GM19035 (cell line): ENCODE results near the gene RPL41.

Experiments
- ATAC-seq: cut with Tn5 transposase; IDR thresholded peaks from one replicate; pipeline ENCODE4 v1.9.1; 2021; ENCODE audit not compliant: unreplicated experiment

The RPL41 gene

GRCh38 chr12:56127485-56127887 lies 11.1 kb downstream of the RPL41 start:
- no peak for ATAC-seq

GRCh38 chr12:56127888-56128669 lies 11.6 kb downstream of the RPL41 start, which contains the start of gene ESYT1:
ESYT1 (plus strand) TSS chr12:56128267; CDS start chr12:56128320, 53 bp downstream.
- peak; percentile 92 for ATAC-seq

GRCh38 chr12:56128670-56129205 lies 12.3 kb downstream of the RPL41 start:
- no peak for ATAC-seq

GRCh38 chr12:56129206-56129941 lies 12.9 kb downstream of the RPL41 start:
- ATAC-seq: peak; percentile 30

- ATAC-seq: no peak
These were observed 13.6 kb downstream of the RPL41 start for GRCh38 chr12:56129942-56130495.

DNA sequence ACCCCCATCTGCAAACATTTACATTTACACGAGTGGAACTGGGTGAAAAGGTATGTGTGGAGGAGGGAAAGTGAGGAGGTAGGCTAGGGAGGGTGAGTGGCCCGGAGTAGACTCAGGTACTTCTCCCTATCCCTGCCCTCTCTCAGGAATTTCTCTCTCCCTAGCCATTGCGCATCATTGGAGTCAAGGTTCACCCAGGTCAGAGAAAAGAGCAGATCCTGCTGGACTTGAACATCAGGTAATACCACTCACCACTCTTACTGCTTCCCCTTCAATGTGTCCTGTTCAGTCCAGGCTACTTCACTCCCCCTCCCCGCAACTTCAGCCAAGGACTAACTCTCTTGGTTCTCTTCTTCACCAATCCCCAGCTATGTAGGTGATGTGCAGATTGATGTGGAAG lies 14.4 kb downstream of the RPL41 start:
- ATAC-seq: no peak

- ATAC-seq: no peak
These were observed 18.5 kb downstream of the RPL41 start for GRCh38 chr12:56134897-56135296.

GRCh38 chr12:56137853-56138571 lies 21.6 kb downstream of the RPL41 start:
- no peak for ATAC-seq

GRCh38 chr12:56141946-56142784 lies 25.7 kb downstream of the RPL41 start:
- ATAC-seq: no peak

DNA sequence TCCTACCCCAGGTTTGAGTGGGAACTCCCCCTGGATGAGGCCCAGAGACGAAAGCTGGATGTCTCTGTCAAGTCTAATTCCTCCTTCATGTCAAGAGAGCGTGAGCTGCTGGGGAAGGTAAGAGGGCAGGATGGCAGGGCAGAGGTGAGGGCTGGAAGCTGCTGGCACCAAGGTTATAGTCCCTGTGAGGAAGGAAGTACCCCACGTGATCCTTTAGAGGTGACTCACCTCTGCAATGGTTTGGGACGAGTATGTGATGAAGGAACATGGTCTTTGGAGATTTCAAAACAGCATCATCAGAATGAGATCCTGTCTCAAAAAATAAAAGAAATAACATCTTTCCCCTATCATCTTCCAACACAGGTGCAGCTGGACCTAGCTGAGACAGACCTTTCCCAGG lies 26.8 kb downstream of the RPL41 start:
- ATAC-seq: no peak

- no peak for ATAC-seq
These were observed 27.4 kb downstream of the RPL41 start for GRCh38 chr12:56143870-56144269.

- ATAC-seq: no peak
These were observed 28.8 kb downstream of the RPL41 start for GRCh38 chr12:56145217-56145616.

DNA sequence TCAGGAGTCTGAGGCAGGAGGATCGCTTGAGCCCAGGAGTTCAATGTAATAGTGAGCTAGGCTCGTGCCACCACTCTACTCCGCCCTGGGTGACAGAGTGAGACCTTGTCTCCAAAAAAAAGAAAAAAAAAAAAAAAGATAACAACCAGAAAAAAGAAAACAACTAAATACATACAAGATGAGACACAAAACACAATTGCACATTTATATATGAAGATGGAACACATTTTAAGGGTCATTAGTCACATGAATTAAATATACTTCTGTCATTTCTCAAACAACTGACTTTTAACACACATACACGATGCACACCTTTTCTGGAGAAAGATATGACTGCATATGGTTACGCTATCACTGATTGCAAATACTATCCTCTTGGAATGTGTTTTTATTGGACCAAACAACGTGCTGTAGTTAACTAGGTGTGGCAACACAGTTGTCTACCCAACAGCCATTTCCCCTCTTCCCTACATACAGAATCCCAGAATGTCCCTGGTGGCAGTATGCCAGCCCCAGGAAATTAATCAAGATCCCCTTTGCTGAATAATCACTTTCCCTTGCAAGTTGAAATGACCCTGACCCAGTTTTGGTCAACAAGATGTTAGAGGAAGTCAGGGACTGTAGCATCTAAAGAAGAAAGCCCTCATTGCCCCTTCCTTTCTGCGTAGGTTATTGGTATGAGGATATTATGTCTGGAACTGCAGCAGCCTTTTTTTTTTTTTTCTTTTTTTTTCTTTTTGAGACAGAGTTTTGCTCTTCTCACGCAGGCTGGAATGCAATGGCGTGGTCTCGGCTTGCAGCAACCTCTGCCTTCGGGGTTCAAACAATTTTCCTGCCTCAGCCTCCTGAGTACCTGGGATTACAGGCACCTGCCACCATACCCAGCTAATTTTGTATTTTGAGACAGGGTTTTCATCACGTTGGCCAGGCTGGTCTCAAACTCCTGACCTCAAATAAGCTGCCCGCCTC lies 30.3 kb downstream of the RPL41 start:
- ATAC-seq: no peak

DNA sequence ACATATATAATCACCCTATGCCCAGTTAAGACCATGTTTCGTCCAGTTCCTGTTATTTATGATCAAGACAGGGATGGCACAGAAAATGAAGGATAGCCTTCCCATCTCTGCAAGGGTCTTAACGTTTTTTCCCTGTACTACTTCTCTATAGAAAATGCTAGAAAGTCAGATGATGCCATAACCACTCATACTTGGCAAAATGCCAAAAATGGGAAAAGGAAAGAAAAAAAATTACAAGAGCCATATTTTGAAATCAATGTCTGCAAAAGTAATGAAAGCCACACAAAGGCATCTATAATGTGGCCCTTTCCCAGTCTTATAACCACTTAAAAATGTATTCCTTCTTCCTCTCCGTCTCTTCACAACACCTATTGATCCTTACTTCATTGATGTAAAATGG lies 34.1 kb downstream of the RPL41 start:
- ATAC-seq: no peak

DNA sequence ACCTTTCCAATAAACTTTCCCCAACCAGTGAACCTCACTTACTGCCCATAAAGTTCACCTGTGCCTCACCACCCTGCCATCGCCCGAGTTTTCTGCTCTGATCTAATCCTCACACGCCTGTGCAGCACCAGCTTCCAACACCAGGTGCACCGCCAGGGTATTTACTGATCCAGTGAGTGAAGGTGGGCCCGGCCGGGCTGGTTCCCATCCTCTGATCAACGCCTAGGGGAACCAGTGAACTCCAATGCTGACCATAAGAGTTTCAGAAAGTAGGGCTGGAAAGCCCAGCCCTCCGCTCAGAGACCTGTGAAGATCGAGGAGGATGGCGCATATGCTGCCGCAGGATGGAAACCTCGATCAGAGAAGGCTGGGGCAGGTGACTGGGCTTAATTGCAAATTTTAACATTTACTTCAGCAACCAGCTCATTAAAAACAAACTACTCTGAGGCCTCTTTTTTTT lies 35.3 kb downstream of the RPL41 start:
- peak; percentile 51 for ATAC-seq

GRCh38 chr12:56152132-56152755 lies 35.8 kb downstream of the RPL41 start, which contains the start of gene MYL6B:
MYL6B (plus strand) TSS chr12:56152587; CDS start chr12:56153919, 1,332 bp downstream.
- peak; percentile 92 for ATAC-seq

DNA sequence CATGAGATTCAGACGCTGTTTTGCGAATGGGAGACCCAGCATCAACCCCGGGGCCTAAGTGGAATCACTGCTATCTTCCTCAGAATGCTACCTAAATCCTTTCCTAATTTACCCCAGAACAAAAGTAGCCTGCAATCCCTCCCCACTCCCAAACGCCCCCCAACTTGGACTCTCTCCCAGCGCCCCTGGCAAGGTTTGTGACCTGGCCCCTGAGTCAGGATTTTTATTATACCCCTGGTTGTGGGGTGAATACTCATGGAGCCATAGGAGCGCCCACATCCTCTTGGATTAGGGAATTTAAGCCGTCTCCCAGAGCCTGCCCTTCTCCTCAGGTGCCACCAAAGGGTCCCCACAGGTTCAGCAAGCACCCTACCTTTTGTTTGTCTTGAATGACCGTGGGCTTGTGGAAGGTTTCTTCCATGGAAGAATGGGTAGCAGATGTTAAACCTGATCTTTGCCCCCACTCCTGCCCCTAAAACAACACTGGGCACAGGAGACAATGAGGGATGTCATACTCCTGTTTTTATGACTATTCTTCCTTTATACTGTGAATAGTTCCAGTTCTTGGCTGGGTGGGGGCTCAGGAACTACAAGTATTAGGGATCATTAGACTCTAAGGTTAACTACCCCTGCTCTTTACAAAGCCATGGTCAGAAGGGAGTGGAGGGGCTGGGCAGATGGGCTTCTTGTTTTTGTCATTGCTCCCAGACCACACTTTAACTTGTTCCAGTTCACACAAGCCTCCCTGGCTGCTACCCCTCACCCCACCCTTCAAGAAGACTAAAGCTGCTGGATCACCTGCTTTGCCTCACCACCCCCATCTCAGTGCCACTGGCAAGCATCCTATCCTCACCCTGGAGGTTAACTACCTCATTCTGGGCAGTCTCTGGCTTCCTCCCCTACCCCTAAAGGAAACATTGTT lies 36.6 kb downstream of the RPL41 start:
- no peak for ATAC-seq
